HG02852 (cell line): ENCODE results near the gene COL17A1.
A peak's percentile ranks its signal among the peaks of the same experiment; 100 is the strongest.

Experiments used
- ATAC-seq: cut with Tn5 transposase; IDR thresholded peaks from one replicate; pipeline ENCODE4 v1.9.1; 2021; ENCODE audit warnings: mild to moderate bottlenecking, moderate library complexity; ENCODE audit not compliant: unreplicated experiment

The COL17A1 gene

GRCh38 chr10:103991393-103992128 is 94.1 kb downstream of the COL17A1 start:
- no peak for ATAC-seq

DNA sequence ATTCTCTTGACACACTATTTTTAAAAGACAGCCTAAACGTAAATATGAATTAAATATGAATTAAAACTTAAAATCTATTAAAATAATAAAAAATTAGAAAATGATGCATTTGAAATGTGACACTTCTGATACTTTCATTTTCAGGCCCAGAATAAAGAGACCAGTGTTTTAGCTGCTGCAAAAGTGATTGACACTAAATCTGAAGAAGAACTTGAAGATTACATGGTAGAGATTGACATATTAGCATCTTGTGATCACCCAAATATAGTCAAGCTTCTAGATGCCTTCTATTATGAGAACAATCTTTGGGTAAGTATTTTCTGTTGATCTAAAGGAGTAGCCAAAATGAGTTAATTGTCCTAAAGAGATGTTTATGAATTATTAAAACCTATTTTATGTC is 95.1 kb downstream of the COL17A1 start:
- no peak for ATAC-seq

DNA sequence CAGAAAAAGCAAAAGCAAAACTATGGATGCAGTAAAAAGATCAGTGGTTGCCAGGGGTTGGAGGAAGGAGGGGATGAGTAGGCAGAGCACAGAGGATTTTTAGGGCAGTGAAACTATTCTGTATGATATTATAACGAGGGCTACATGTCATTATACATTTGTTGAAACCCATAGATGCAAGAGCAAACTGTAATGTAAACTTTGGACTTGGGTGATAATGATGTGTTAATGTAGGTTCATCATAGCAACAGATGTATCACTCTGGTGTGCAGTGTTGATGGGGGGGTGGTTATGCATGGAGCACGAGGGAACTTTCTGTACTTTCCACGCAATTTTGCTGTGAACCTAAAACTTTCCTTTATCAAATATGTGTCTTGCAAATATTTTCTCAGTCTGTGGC is 95.6 kb downstream of the COL17A1 start:
- no peak for ATAC-seq

GRCh38 chr10:103986360-103986759 is 99.3 kb downstream of the COL17A1 start:
- ATAC-seq = no peak

DNA sequence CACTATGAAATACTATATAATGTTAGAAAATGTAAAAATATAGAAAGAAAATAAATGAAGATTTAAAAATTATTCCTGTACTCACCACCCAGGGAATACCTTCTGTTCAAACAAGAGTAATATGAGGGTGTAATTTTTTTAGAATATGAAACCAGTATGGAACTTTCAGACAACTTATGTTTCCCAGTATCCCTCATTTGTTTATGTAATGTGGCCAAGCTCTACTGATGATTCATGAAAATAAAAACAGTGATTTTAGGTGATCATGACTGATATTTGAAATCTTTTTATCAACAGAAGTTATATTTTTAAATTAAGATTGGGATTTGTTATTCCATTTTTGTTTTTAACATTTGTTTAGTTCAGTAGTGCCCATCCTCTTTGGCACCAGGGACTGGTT is 100.0 kb downstream of the COL17A1 start:
- ATAC-seq = no peak

DNA sequence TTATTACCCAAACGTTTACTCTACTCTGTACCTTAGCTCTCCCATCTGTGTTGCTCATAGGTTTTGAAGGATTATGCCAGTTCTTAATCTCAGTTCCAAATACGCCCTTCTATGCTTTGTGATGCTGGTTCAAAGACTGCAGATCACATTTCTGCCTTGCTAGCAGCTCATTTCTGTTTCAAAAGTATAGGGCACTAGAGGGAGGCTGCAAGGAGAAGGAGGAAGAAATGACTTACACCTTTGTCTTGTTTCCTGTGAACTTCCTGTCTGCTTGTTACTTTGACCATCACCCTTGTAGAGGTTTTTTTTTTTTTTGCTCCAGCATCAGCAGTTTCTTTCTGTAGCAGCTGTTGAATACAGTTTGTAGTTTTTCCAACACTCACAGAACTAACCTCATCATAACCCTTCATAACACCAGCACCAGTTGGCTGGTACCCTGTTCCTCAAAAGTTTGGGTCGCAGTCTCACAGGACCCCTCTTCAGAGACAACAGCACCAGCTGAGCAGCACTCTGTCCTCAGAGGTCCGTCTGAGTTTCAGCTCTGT is 102.2 kb downstream of the COL17A1 start:
- ATAC-seq = peak; percentile 88

DNA sequence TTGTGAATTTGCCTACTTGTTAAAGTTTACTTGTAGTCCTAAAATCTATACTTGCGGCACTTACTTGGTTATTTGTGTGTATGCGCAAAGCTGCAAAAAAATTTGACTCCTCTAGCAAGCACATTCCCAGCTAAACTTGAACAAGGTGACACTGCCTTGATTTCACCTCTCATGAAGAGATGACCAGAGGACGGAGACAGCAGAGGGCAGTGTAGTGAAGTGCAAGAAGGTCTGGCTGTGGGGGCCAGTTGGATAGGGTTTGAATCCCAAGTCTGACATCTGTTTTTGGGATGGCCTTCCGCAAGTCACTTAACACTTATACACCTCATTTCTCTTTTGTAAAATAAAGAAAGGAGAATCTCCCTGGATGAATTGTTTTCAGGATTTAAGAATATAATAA is 103.0 kb downstream of the COL17A1 start:
- no peak for ATAC-seq
